ENCODE measurements around the gene INAFM1. TPM values are rescaled to one million over a fixed set of nuclear protein-coding genes. Genes with fewer than 3 reads are reported as not detected.
"Not testable (repeated sequence)": the region's sequence is repeated elsewhere in the genome, so short reads cannot be mapped to it uniquely, and the experiment has no call there.

The INAFM1 gene
- polyA plus RNA-seq, 1 donor: 9.2 TPM

DNA sequence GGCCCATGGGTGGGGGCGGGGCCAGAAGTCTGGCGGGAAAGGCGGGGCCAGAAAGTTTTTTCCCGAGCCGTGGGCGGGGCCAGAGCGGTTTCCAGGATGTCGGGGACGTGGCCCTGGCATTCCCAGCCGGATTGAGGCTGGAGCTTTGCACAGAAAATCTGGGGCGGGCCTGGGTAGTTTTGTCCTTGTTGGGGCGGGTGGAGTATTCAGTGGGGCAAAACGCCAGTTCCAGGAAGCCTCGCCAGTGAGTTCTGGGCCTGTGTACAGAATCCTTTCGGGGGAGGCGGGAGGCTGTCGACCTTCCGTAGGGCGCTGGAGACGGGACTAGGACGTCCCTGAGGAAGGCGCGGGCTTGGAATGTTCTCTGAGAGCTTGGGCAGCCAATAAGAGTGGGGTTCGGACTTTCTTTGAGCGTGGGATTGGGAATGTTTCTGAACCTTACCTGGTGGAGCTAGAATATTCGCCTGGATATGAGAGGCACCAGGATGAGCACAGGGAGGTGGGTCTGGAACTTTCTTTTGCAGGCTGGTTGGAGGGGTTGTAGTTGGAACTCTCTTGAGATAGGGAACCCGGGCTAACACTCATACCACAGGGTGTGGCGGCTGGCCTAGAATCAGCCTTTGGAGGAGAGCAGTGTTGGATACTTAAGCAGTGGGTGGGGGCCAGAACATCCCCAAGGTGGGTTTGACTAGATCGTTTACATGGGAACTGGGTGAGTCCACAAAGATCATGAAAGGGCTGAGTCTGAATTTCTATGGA, 17.1 kb upstream of the INAFM1 start:
- H3K36me3 ChIP-seq (ENCODE audit: control insufficient read depth, insufficient read depth, low read length): peaks cover 37% of the 10 kb centered on the region

DNA sequence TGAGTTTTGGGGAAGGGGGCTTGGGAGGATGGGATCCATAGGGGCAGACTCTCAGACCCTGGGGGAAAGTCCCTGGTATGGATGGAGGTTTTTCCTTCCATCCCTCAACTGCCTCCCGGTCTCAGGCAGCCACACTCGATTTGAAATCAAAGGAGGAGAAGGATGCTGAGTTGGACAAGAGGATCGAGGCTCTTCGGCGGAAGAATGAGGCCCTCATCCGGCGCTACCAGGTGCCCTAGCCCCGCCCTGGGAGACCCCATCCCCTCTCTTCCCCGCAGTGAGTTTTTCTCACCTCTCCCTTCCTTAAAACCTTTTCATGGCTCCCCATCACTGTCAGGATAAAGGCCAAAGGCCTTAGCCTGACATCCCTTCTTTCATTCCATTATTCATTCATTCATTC, 16.3 kb upstream of the INAFM1 start:
- H3K4me3 ChIP-seq (ENCODE audit: low read length): no peak overlapping the region
- H3K4me1 ChIP-seq (ENCODE audit: control insufficient read depth, insufficient read depth, low read length): peaks cover 16% of the 10 kb centered on the region
- H3K27me3 ChIP-seq (ENCODE audit: control insufficient read depth, insufficient read depth, low read length): no peaks in the 10 kb centered on the region
- DNase-seq: no peak
- H3K9me3 ChIP-seq (ENCODE audit: control insufficient read depth, low read depth, low read length): no peaks in the 10 kb centered on the region
- no peak overlapping the region for H3K27ac ChIP-seq (ENCODE audit: low read length)
- no CpG with 5 or more reads among the region's 9 CpGs for WGBS (ENCODE audit: insufficient coverage, low lambda C conversion rate)
- peaks cover 44% of the 10 kb centered on the region for H3K36me3 ChIP-seq (ENCODE audit: control insufficient read depth, insufficient read depth, low read length)

More for the DNA sequence above, 17.1 kb upstream of the INAFM1 start:
- no CpG with 5 or more reads among the region's 29 CpGs for WGBS (ENCODE audit: insufficient coverage, low lambda C conversion rate)
- Histone ChIP-seq H3K4me3 (ENCODE audit: low read length) (peak overlapping the region; percentile 87), H3K4me1 (ENCODE audit: control insufficient read depth, insufficient read depth, low read length) (peaks cover 16% of the 10 kb centered on the region), H3K9me3 (ENCODE audit: control insufficient read depth, low read depth, low read length) (no peaks in the 10 kb centered on the region), H3K27ac (ENCODE audit: low read length) (peak overlapping the region; percentile 98), H3K27me3 (ENCODE audit: control insufficient read depth, insufficient read depth, low read length) (no peaks in the 10 kb centered on the region)
- no peak for DNase-seq

DNA sequence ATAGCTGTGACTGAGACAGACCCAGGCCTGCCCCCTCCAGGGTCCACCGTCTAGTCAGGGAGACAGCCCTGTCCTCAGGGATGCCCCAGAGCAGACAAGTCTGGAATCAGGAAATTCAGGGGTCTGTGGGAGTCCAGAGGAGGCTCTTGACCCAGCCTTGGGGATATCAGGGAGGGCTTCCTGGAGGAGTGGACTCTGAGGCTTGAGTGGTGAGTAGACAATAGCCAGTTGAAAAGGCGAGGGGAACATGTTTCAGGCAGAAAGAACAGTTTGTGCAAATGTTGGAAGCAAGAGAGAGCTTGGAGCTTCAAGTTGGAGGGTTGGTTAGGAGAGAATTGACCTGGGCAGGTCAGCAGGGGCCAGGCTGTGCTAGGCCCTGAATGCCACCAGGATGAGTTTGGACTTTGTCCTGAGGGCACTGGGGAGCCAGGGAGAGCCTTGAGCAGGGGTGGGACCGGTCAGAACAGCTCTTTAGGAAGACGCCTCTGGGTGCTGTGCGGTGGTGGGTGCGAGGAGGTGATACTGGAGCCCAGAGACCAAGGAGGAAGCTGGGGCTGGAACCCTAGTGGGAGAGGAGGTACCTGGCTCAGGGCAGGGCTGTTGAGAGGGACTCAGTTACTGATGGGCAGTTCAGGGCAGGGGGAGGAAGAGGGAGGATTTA, 15.7 kb upstream of the INAFM1 start:
- Histone ChIP-seq H3K4me1 (ENCODE audit: control insufficient read depth, insufficient read depth, low read length) (peaks cover 16% of the 10 kb centered on the region), H3K4me3 (ENCODE audit: low read length) (no peak overlapping the region), H3K36me3 (ENCODE audit: control insufficient read depth, insufficient read depth, low read length) (peaks cover 45% of the 10 kb centered on the region), H3K27me3 (ENCODE audit: control insufficient read depth, insufficient read depth, low read length) (no peaks in the 10 kb centered on the region), H3K9me3 (ENCODE audit: control insufficient read depth, low read depth, low read length) (no peaks in the 10 kb centered on the region), H3K27ac (ENCODE audit: low read length) (no peak overlapping the region)
- no peak for DNase-seq
- WGBS (ENCODE audit: insufficient coverage, low lambda C conversion rate): no CpG with 5 or more reads among the region's 6 CpGs

DNA sequence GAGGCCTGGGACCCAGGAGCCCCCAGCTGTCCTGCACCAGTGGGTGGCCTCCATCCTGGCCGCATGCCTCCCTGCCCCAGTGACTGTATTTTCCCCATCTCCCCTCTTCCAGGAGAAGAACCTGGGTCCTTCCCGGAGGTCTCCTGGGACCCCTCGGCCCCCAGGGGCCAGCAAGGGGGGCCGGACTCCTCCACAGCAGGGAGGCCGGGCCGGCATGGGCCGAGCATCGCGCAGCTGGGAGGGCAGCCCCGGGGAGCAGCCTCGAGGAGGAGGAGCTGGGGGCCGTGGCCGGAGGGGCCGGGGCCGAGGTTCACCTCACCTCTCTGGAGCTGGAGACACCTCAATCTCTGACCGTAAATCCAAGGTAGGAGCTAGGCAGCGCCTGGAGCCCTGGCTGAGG, 14.2 kb upstream of the INAFM1 start:
- no CpG with 5 or more reads among the region's 17 CpGs for WGBS (ENCODE audit: insufficient coverage, low lambda C conversion rate)
- no peak for DNase-seq
- no peaks in the 10 kb centered on the region for H3K27me3 ChIP-seq (ENCODE audit: control insufficient read depth, insufficient read depth, low read length)
- H3K4me3 ChIP-seq (ENCODE audit: low read length): no peak overlapping the region
- no peaks in the 10 kb centered on the region for H3K9me3 ChIP-seq (ENCODE audit: control insufficient read depth, low read depth, low read length)
- H3K4me1 ChIP-seq (ENCODE audit: control insufficient read depth, insufficient read depth, low read length): peaks cover 16% of the 10 kb centered on the region
- peaks cover 59% of the 10 kb centered on the region for H3K36me3 ChIP-seq (ENCODE audit: control insufficient read depth, insufficient read depth, low read length)
- no peak overlapping the region for H3K27ac ChIP-seq (ENCODE audit: low read length)

DNA sequence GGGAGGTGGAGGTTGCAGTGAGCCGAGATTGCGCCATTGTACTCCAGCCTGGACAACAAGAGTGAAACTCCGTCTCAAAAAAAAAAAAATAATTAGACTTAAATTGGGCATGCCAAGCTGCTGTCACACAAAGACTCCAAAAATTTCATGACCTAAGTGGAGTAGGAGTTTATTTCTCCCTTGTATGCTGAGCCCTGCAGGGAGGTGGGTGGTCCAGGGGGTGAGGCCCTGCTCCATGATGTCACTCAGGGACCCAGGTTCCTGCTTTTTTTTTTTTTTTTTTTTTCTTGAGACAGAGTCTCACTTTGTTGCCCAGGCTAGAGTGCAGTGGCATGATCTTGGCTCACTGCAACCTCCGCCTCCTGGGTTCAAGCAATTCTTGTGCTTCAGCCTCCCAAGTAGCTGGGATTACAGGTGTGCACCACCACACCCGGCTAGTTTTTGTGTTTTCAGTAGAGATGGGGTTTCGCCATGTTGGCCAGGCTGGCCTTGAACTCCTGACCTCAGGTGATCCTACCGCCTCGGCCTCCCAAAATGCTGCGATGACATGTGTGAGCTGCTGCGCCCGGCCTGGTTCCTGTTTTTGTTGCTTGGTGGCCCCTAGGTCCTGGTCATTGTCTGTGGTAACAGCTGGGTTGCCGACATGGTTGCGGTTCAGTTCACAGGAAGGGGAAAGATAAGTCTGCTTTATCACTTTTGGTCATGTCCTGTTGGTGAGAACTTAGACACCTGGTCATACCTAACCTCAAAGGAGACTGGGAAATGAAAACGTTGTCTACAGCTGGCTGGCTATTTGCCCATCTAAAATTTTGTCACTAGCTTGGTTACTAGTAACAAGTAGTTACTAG, 12.5 kb upstream of the INAFM1 start:
- not testable (repeated sequence) for H3K27ac ChIP-seq (ENCODE audit: low read length); DNase-seq; H3K27me3 ChIP-seq (ENCODE audit: control insufficient read depth, insufficient read depth, low read length); H3K9me3 ChIP-seq (ENCODE audit: control insufficient read depth, low read depth, low read length); H3K4me3 ChIP-seq (ENCODE audit: low read length)
- peaks cover 70% of the 10 kb centered on the region for H3K36me3 ChIP-seq (ENCODE audit: control insufficient read depth, insufficient read depth, low read length)
- H3K4me1 ChIP-seq (ENCODE audit: control insufficient read depth, insufficient read depth, low read length): peaks cover 14% of the 10 kb centered on the region
- WGBS (ENCODE audit: insufficient coverage, low lambda C conversion rate): no CpG with 5 or more reads among the region's 14 CpGs

DNA sequence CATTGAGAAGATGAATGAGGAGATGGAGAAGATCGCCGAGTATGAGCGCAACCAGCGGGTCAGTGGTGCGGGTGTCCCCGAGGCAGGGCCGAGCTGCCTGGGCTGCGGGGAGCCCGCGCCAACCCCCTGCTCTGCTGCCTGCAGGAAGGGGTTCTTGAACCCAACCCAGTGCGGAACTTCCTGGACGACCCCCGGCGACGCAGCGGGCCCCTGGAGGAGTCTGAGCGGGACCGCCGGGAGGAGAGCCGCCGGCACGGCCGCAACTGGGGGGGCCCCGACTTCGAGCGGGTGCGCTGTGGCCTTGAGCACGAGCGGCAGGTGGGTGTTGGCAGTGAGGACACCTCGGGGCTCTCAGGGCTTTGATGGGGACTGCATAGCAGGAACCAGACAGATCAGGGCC, 10.1 kb upstream of the INAFM1 start:
- H3K4me3 ChIP-seq (ENCODE audit: low read length): no peak overlapping the region
- H3K4me1 ChIP-seq (ENCODE audit: control insufficient read depth, insufficient read depth, low read length): no peaks in the 10 kb centered on the region
- H3K27me3 ChIP-seq (ENCODE audit: control insufficient read depth, insufficient read depth, low read length): no peaks in the 10 kb centered on the region
- H3K9me3 ChIP-seq (ENCODE audit: control insufficient read depth, low read depth, low read length): no peaks in the 10 kb centered on the region
- DNase-seq: no peak
- no peak overlapping the region for H3K27ac ChIP-seq (ENCODE audit: low read length)
- WGBS (ENCODE audit: insufficient coverage, low lambda C conversion rate): no CpG with 5 or more reads among the region's 30 CpGs
- peaks cover 71% of the 10 kb centered on the region for H3K36me3 ChIP-seq (ENCODE audit: control insufficient read depth, insufficient read depth, low read length)

DNA sequence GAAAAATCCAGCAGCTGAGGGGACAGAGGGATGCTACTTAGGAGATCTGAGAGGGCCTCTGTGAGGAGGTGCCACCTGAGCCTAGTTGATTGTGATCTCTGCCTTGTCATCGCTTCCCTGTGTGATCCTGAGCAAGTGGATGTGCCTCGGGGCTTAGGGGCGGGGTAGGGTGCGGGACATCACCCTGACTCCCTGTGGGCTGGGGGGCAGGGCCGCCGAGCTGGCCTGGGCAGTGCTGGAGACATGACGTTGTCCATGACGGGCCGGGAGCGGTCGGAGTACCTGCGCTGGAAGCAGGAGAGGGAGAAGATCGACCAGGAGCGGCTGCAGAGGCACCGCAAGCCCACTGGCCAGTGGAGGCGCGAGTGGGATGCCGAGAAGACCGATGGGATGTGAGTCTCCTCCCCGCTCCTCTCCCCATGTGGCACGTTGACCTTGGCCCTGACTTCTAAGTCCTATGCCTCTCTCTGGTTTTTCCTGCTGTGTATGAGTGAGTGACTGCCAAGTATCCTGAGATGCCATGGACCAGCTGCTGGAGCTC, 8.2 kb upstream of the INAFM1 start:
- no peak for DNase-seq
- Histone ChIP-seq H3K27ac (ENCODE audit: low read length) (no peak overlapping the region), H3K4me3 (ENCODE audit: low read length) (no peak overlapping the region), H3K4me1 (ENCODE audit: control insufficient read depth, insufficient read depth, low read length) (no peaks in the 10 kb centered on the region), H3K36me3 (ENCODE audit: control insufficient read depth, insufficient read depth, low read length) (peaks cover 69% of the 10 kb centered on the region), H3K27me3 (ENCODE audit: control insufficient read depth, insufficient read depth, low read length) (no peaks in the 10 kb centered on the region), H3K9me3 (ENCODE audit: control insufficient read depth, low read depth, low read length) (no peaks in the 10 kb centered on the region)
- 100% methylated on average over 1 of the region's 21 CpGs for WGBS (ENCODE audit: insufficient coverage, low lambda C conversion rate)

DNA sequence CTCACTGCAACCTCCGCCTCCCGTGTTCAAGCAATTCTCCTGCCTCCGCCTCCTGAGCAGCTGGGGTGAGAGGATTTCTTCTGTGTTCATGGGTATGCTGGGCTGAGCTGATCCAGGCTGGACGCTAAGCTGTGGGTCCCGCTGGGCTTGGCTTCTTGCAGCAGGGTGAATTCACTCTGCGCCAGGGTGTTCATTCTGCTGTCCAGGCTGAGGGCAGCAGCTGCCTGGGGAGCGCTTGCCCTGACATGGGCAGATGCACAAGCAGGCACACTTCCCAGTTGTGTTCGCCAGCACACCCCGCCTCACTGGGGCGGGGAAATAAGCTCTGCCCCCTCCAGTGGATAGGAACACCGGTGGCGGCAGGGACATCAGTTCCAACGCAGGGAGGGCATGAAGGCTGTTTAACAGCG, 7.3 kb upstream of the INAFM1 start:
- no peaks in the 10 kb centered on the region for H3K27me3 ChIP-seq (ENCODE audit: control insufficient read depth, insufficient read depth, low read length)
- H3K27ac ChIP-seq (ENCODE audit: low read length): no peak overlapping the region
- H3K9me3 ChIP-seq (ENCODE audit: control insufficient read depth, low read depth, low read length): no peaks in the 10 kb centered on the region
- no peak for DNase-seq
- H3K36me3 ChIP-seq (ENCODE audit: control insufficient read depth, insufficient read depth, low read length): peaks cover 73% of the 10 kb centered on the region
- WGBS (ENCODE audit: insufficient coverage, low lambda C conversion rate): no CpG with 5 or more reads among the region's 14 CpGs
- H3K4me3 ChIP-seq (ENCODE audit: low read length): no peak overlapping the region
- no peaks in the 10 kb centered on the region for H3K4me1 ChIP-seq (ENCODE audit: control insufficient read depth, insufficient read depth, low read length)

DNA sequence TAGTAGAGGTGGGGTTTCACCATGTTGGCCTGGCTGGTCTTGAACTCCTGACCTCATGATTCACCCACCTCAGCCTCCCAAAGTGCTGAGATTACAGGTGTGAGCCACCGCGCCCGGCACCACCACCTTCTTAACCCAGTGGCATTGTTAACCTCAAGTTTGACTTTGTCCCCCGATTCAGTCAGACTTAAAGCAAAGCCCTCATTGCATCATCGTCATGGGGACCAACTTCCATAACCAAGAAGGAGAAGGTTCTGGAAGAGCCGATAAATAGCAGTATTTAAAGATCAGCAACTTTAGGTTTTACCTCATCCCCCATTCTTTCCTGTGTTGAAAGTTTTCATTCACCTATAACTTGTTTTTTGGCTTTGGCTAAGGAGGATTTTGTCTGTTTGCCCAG, 6.7 kb upstream of the INAFM1 start:
- H3K27me3 ChIP-seq (ENCODE audit: control insufficient read depth, insufficient read depth, low read length): no peaks in the 10 kb centered on the region
- DNase-seq: no peak
- no CpG with 5 or more reads among the region's 6 CpGs for WGBS (ENCODE audit: insufficient coverage, low lambda C conversion rate)
- no peak overlapping the region for H3K4me3 ChIP-seq (ENCODE audit: low read length)
- H3K36me3 ChIP-seq (ENCODE audit: control insufficient read depth, insufficient read depth, low read length): peaks cover 66% of the 10 kb centered on the region
- peaks cover 5% of the 10 kb centered on the region for H3K4me1 ChIP-seq (ENCODE audit: control insufficient read depth, insufficient read depth, low read length)
- no peak overlapping the region for H3K27ac ChIP-seq (ENCODE audit: low read length)
- no peaks in the 10 kb centered on the region for H3K9me3 ChIP-seq (ENCODE audit: control insufficient read depth, low read depth, low read length)

DNA sequence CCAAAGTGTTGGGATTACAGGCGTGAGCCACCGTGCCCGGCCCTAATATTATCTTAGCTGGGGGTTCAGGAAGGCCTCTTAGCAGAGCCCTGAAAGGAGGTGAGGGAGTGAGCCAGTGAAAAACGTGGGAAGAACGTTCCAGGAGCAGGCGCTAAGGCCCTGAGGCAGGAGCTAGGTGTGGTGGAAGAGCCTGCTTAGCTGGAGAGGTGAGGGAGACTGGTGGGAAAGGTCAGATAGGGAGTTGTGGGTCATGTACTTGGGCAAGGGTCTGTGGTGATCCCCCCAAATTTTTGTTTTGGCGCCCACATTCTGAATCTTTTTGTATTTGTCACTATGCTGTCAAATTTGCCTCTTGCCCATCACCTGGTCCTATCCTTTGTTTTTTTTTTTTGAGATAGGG, 5.1 kb upstream of the INAFM1 start:
- H3K27ac ChIP-seq (ENCODE audit: low read length): no peak overlapping the region
- DNase-seq: no peak
- WGBS (ENCODE audit: insufficient coverage, low lambda C conversion rate): 100% methylated on average over 1 of the region's 7 CpGs
- H3K4me3 ChIP-seq (ENCODE audit: low read length): no peak overlapping the region
- peaks cover 5% of the 10 kb centered on the region for H3K4me1 ChIP-seq (ENCODE audit: control insufficient read depth, insufficient read depth, low read length)
- no peaks in the 10 kb centered on the region for H3K9me3 ChIP-seq (ENCODE audit: control insufficient read depth, low read depth, low read length)
- H3K27me3 ChIP-seq (ENCODE audit: control insufficient read depth, insufficient read depth, low read length): no peaks in the 10 kb centered on the region
- peaks cover 56% of the 10 kb centered on the region for H3K36me3 ChIP-seq (ENCODE audit: control insufficient read depth, insufficient read depth, low read length)
